Measurements from ENCODE around the gene MMUT. TPM values are rescaled to one million over a fixed set of nuclear protein-coding genes. Genes with fewer than 3 reads are reported as not detected.
"Not testable (repeated sequence)": the region's sequence is repeated elsewhere in the genome, so short reads cannot be mapped to it uniquely, and the experiment has no call there.

The MMUT gene
- total RNA-seq, 1 donor from 2014 or later, result 13.4 TPM

GRCh38 chr6:49409951-49410542 lies 53.0 kb downstream of the MMUT start:
- Mint-ChIP-seq H3K9me3 (no peaks in the 10 kb centered on the region), H3K27ac (no peak overlapping the region), H3K36me3 (ENCODE audit: low read depth) (no peaks in the 10 kb centered on the region), H3K27me3 (ENCODE audit: insufficient read depth) (peaks cover 2% of the 10 kb centered on the region), H3K4me1 (ENCODE audit: low read depth) (no peaks in the 10 kb centered on the region), H3K4me3 (no peak overlapping the region)
- intact Hi-C loops (cut with micrococcal nuclease), result loop anchor here (1.0 to 5.0 kb wide), 2 partner anchors 1622 to 1778 kb away; no protein-coding TSS in a partner anchor
- DNase-seq (ENCODE audit: low spot score), result peak; percentile 21

- H3K27ac Mint-ChIP-seq, result no peak overlapping the region
- no peak overlapping the region for H3K4me3 Mint-ChIP-seq
- H3K27me3 Mint-ChIP-seq (ENCODE audit: insufficient read depth), result peaks cover 2% of the 10 kb centered on the region
- no peaks in the 10 kb centered on the region for H3K4me1 Mint-ChIP-seq (ENCODE audit: low read depth)
- no peaks in the 10 kb centered on the region for H3K9me3 Mint-ChIP-seq
- intact Hi-C loops (cut with micrococcal nuclease), result loop anchor here (5.0 kb wide), 1 partner anchor 1774 kb away; no protein-coding TSS in a partner anchor
- no peak for DNase-seq (ENCODE audit: low spot score)
- no peaks in the 10 kb centered on the region for H3K36me3 Mint-ChIP-seq (ENCODE audit: low read depth)
Observed at GRCh38 chr6:49406250-49406970, 56.6 kb downstream of the MMUT start.

- H3K9me3 Mint-ChIP-seq, result no peaks in the 10 kb centered on the region
- intact Hi-C loops (cut with micrococcal nuclease), result no loop called here
- no peaks in the 10 kb centered on the region for H3K36me3 Mint-ChIP-seq (ENCODE audit: low read depth)
- H3K27ac Mint-ChIP-seq, result no peak overlapping the region
- no peak overlapping the region for H3K4me3 Mint-ChIP-seq
- no peak for DNase-seq (ENCODE audit: low spot score)
- H3K4me1 Mint-ChIP-seq (ENCODE audit: low read depth), result no peaks in the 10 kb centered on the region
- no peaks in the 10 kb centered on the region for H3K27me3 Mint-ChIP-seq (ENCODE audit: insufficient read depth)
Observed at GRCh38 chr6:49401063-49401462, 62.0 kb downstream of the MMUT start.

GRCh38 chr6:49386667-49387508 lies 76.2 kb downstream of the MMUT start:
- intact Hi-C loops (cut with micrococcal nuclease); H3K4me1 Mint-ChIP-seq (ENCODE audit: low read depth); DNase-seq (ENCODE audit: low spot score); H3K4me3 Mint-ChIP-seq; H3K9me3 Mint-ChIP-seq; H3K27ac Mint-ChIP-seq; H3K27me3 Mint-ChIP-seq (ENCODE audit: insufficient read depth); H3K36me3 Mint-ChIP-seq (ENCODE audit: low read depth): not testable (repeated sequence)

DNA sequence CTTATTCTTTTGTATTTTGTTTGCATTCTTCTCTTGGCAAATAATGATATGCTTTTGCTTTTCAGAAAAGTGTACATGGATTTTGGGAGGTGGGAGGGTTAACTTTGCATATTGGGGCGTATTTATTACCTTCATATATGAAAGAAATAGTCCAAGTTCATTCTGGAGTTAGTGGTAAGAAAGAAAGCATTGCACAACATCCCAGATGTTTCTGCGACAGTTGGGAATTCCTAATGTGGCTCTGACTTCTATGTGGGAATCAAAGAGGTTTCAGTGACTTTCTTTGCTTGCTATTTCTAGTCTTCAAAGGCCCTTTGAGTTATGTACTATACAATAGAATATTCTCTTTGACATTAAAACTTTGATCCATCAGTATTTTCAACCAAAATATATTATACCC lies 78.1 kb downstream of the MMUT start:
- H3K27me3 Mint-ChIP-seq (ENCODE audit: insufficient read depth), result no peaks in the 10 kb centered on the region
- no peak overlapping the region for H3K27ac Mint-ChIP-seq

More for the DNA sequence above, 78.1 kb downstream of the MMUT start:
- Mint-ChIP-seq H3K4me1 (ENCODE audit: low read depth) (no peaks in the 10 kb centered on the region), H3K4me3 (no peak overlapping the region), H3K9me3 (no peaks in the 10 kb centered on the region), H3K36me3 (ENCODE audit: low read depth) (no peaks in the 10 kb centered on the region)
- intact Hi-C loops (cut with micrococcal nuclease), result no loop called here
- no peak for DNase-seq (ENCODE audit: low spot score)

Other genes starting within 250 kb of the MMUT start
- 18.2 and 18.7 TPM in 2 replicates for gene CENPQ, start 117 bp upstream of the MMUT start, total RNA-seq
- not detected in 2 replicates for gene GLYATL3, start 36.7 kb upstream of the MMUT start, total RNA-seq
- gene C6orf141, start 87.4 kb upstream of the MMUT start, total RNA-seq, result not detected in 2 replicates
- gene RHAG, start 173.6 kb upstream of the MMUT start, total RNA-seq, result not detected in 2 replicates

Data from activated T-helper 1 cell treated with anti-CD3 and anti-CD28 coated beads, Interleukin-12 subunit alpha, Interleukin-12 subunit beta, Interleukin-2, Interleukin-4 antibody, amounts not matched to agents 30 ng/mL and 10 ng/mL and 1 ng/mL, durations not matched to agents 14 hours and 24 hours and 36 hours (primary cell).